Measurements from ENCODE around the gene HIRA. TPM values are rescaled to one million over a fixed set of nuclear protein-coding genes. Genes with fewer than 3 reads are reported as not detected.
"Not testable (repeated sequence)": the region's sequence is repeated elsewhere in the genome, so short reads cannot be mapped to it uniquely, and the experiment has no call there.

Gene HIRA
- total RNA-seq, 5 donors from 2014 or later (not counting 1 experiment from before 2014, with no cell fraction given), result 24.4 to 31.4 (median 29.2) TPM

- ChIA-PET POLR2A (no interaction called here), CTCF (no interaction called here)
- Mint-ChIP-seq H3K4me1 (peaks cover 11 to 33% (median 12%) of the 10 kb centered on the region in 3 donors), H3K27me3 (no peaks in the 10 kb centered on the region), H3K27ac (no peak overlapping the region), H3K9me3 (no peaks in the 10 kb centered on the region), H3K4me3 (no peak overlapping the region), H3K36me3 (peaks cover 25% of the 10 kb centered on the region)
- Histone ChIP-seq H3K4me3 (ENCODE audit: control insufficient read depth in 1 of 2, extremely low read depth in 1 of 2, low read length in 1 of 2) (no peak overlapping the region), H3K4me1 (ENCODE audit: control insufficient read depth in 1 of 2, extremely low read depth in 1 of 2, insufficient read depth in 2 of 2, low read length in 2 of 2) (peaks cover 0 to 6% of the 10 kb centered on the region in 2 experiments), H3K36me3 (ENCODE audit: control insufficient read depth in 2 of 2, extremely low read depth in 1 of 2, insufficient read depth in 1 of 2, low read length in 1 of 2) (peaks cover 0 to 14% of the 10 kb centered on the region in 2 donors), H3K27me3 (replicated peaks in 1 of 2; ENCODE audit: control insufficient read depth in 2 of 2, extremely low read depth in 1 of 2, insufficient read depth in 2 of 2, low read length in 1 of 2) (no peaks in the 10 kb centered on the region), H3K27ac (ENCODE audit: low read length) (no peak overlapping the region), H3K9me3 (no peaks in the 10 kb centered on the region)
- DNase-seq (no peak), ATAC-seq (replicated peaks in 1 of 4) (no peak)
- WGBS (ENCODE audit: insufficient coverage), result 80% methylated on average over 1 of the region's 7 CpGs
Observed at GRCh38 chr22:19438298-19438697, 6.8 kb upstream of the HIRA start.

GRCh38 chr22:19436444-19437161, 5.1 kb upstream of the HIRA start:
- H3K4me3 Mint-ChIP-seq; H3K9me3 ChIP-seq; ATAC-seq (replicated peaks in 1 of 4); H3K27me3 Mint-ChIP-seq; H3K9me3 Mint-ChIP-seq; POLR2A ChIA-PET; CTCF ChIA-PET; H3K27ac ChIP-seq (ENCODE audit: low read length); H3K27me3 ChIP-seq (replicated peaks in 1 of 2; ENCODE audit: control insufficient read depth in 2 of 2, extremely low read depth in 1 of 2, insufficient read depth in 2 of 2, low read length in 1 of 2); DNase-seq; H3K4me3 ChIP-seq (ENCODE audit: control insufficient read depth in 1 of 2, extremely low read depth in 1 of 2, low read length in 1 of 2): not testable (repeated sequence)
- peaks cover 13 to 27% (median 13%) of the 10 kb centered on the region in 3 donors for H3K4me1 Mint-ChIP-seq
- peaks cover 0 to 14% of the 10 kb centered on the region in 2 experiments for H3K4me1 ChIP-seq (ENCODE audit: control insufficient read depth in 1 of 2, extremely low read depth in 1 of 2, insufficient read depth in 2 of 2, low read length in 2 of 2)
- 100% methylated on average over 2 of the region's 9 CpGs for WGBS (ENCODE audit: insufficient coverage)
- H3K36me3 ChIP-seq (ENCODE audit: control insufficient read depth in 2 of 2, extremely low read depth in 1 of 2, insufficient read depth in 1 of 2, low read length in 1 of 2), result peaks cover 0 to 11% of the 10 kb centered on the region in 2 donors
- peaks cover 17% of the 10 kb centered on the region for H3K36me3 Mint-ChIP-seq
- H3K27ac Mint-ChIP-seq, result peak overlapping the region in 1 of 2 donors; percentile 11

GRCh38 chr22:19434829-19435580, 3.5 kb upstream of the HIRA start:
- H3K27ac Mint-ChIP-seq, result no peak overlapping the region
- H3K36me3 Mint-ChIP-seq, result peaks cover 11% of the 10 kb centered on the region
- Histone ChIP-seq H3K27ac (ENCODE audit: low read length) (no peak overlapping the region), H3K9me3 (no peaks in the 10 kb centered on the region), H3K4me1 (ENCODE audit: control insufficient read depth in 1 of 2, extremely low read depth in 1 of 2, insufficient read depth in 2 of 2, low read length in 2 of 2) (peaks cover 9 to 25% of the 10 kb centered on the region in 2 experiments), H3K27me3 (replicated peaks in 1 of 2; ENCODE audit: control insufficient read depth in 2 of 2, extremely low read depth in 1 of 2, insufficient read depth in 2 of 2, low read length in 1 of 2) (no peaks in the 10 kb centered on the region), H3K36me3 (ENCODE audit: control insufficient read depth in 2 of 2, extremely low read depth in 1 of 2, insufficient read depth in 1 of 2, low read length in 1 of 2) (peaks cover 0 to 11% of the 10 kb centered on the region in 2 donors), H3K4me3 (ENCODE audit: control insufficient read depth in 1 of 2, extremely low read depth in 1 of 2, low read length in 1 of 2) (no peak overlapping the region)
- ATAC-seq (replicated peaks in 1 of 4) (no peak), DNase-seq (no peak)
- peak overlapping the region in 1 of 3 donors; percentile 93 for H3K4me3 Mint-ChIP-seq
- WGBS (ENCODE audit: insufficient coverage), result 100% methylated on average over 1 of the region's 2 CpGs
- H3K4me1 Mint-ChIP-seq, result peaks cover 21 to 28% (median 21%) of the 10 kb centered on the region in 3 donors
- CTCF ChIA-PET, result no interaction called here
- H3K27me3 Mint-ChIP-seq, result no peaks in the 10 kb centered on the region
- no peaks in the 10 kb centered on the region for H3K9me3 Mint-ChIP-seq
- POLR2A ChIA-PET, result no interaction called here

GRCh38 chr22:19434401-19434800, 2.9 kb upstream of the HIRA start:
- Histone ChIP-seq H3K27me3 (replicated peaks in 1 of 2; ENCODE audit: control insufficient read depth in 2 of 2, extremely low read depth in 1 of 2, insufficient read depth in 2 of 2, low read length in 1 of 2) (no peaks in the 10 kb centered on the region), H3K4me1 (ENCODE audit: control insufficient read depth in 1 of 2, extremely low read depth in 1 of 2, insufficient read depth in 2 of 2, low read length in 2 of 2) (peaks cover 12 to 28% of the 10 kb centered on the region in 2 experiments), H3K9me3 (no peaks in the 10 kb centered on the region), H3K36me3 (ENCODE audit: control insufficient read depth in 2 of 2, extremely low read depth in 1 of 2, insufficient read depth in 1 of 2, low read length in 1 of 2) (peaks cover 0 to 11% of the 10 kb centered on the region in 2 donors), H3K4me3 (ENCODE audit: control insufficient read depth in 1 of 2, extremely low read depth in 1 of 2, low read length in 1 of 2) (no peak overlapping the region), H3K27ac (ENCODE audit: low read length) (no peak overlapping the region)
- peaks cover 11% of the 10 kb centered on the region for H3K36me3 Mint-ChIP-seq
- ATAC-seq (replicated peaks in 1 of 4), result no peak
- DNase-seq, result no peak
- no peaks in the 10 kb centered on the region for H3K27me3 Mint-ChIP-seq
- peak overlapping the region; percentile 28 to 69 for H3K27ac Mint-ChIP-seq
- POLR2A ChIA-PET, result no interaction called here
- WGBS (ENCODE audit: insufficient coverage), result 86% methylated on average over 1 of the region's 7 CpGs
- H3K4me1 Mint-ChIP-seq, result peaks cover 27 to 34% (median 27%) of the 10 kb centered on the region in 3 donors
- H3K9me3 Mint-ChIP-seq, result no peaks in the 10 kb centered on the region
- H3K4me3 Mint-ChIP-seq, result peak overlapping the region; percentile 21 to 93 (median 45)
- CTCF ChIA-PET, result no interaction called here

- peaks cover 13% of the 10 kb centered on the region for H3K36me3 Mint-ChIP-seq
- H3K27ac ChIP-seq (ENCODE audit: low read length), result peak within 1 kb of the TSS; percentile 92
- H3K9me3 Mint-ChIP-seq, result no peaks in the 10 kb centered on the region
- H3K27ac Mint-ChIP-seq, result peak within 1 kb of the TSS; percentile 92
- DNase-seq, result peak; percentile 70 to 90 (median 79)
- H3K4me1 Mint-ChIP-seq, result peaks cover 41 to 50% (median 43%) of the 10 kb centered on the region in 3 donors
- WGBS (ENCODE audit: insufficient coverage), result under 1% methylated on average over 74 of the region's 74 CpGs
- no peaks in the 10 kb centered on the region for H3K9me3 ChIP-seq
- H3K27me3 Mint-ChIP-seq, result no peaks in the 10 kb centered on the region
- H3K4me1 ChIP-seq (ENCODE audit: control insufficient read depth in 1 of 2, extremely low read depth in 1 of 2, insufficient read depth in 2 of 2, low read length in 2 of 2), result peaks cover 14 to 38% of the 10 kb centered on the region in 2 experiments
- H3K4me3 ChIP-seq (ENCODE audit: control insufficient read depth in 1 of 2, extremely low read depth in 1 of 2, low read length in 1 of 2), result peak within 1 kb of the TSS; percentile 93 to 98
- no peaks in the 10 kb centered on the region for H3K27me3 ChIP-seq (replicated peaks in 1 of 2; ENCODE audit: control insufficient read depth in 2 of 2, extremely low read depth in 1 of 2, insufficient read depth in 2 of 2, low read length in 1 of 2)
- CTCF ChIA-PET, result no interaction called here
- peak; percentile 89 to 91 (median 90) for ATAC-seq (replicated peaks in 1 of 4)
- H3K4me3 Mint-ChIP-seq, result peak within 1 kb of the TSS; percentile 87 to 93 (median 91)
- POLR2A ChIA-PET, result no interaction called here
- peaks cover 0 to 15% of the 10 kb centered on the region in 2 donors for H3K36me3 ChIP-seq (ENCODE audit: control insufficient read depth in 2 of 2, extremely low read depth in 1 of 2, insufficient read depth in 1 of 2, low read length in 1 of 2)
Observed at GRCh38 chr22:19432133-19432851, 759 bp upstream of the HIRA start, which contains the start of gene MRPL40. TSS of gene MRPL40 (plus strand) at chr22:19432545. CDS start at chr22:19432555, 10 bp downstream.
